HG03354 (cell line): ENCODE results near the gene MET.

Experiments used
- ATAC-seq: cut with Tn5 transposase; IDR thresholded peaks from one replicate; pipeline ENCODE4 v1.9.1; 2021; ENCODE audit warnings: mild to moderate bottlenecking; ENCODE audit not compliant: unreplicated experiment, poor library complexity, severe bottlenecking

The MET gene

GRCh38 chr7:116776046-116776445 is 104.0 kb downstream of the MET start:
- ATAC-seq = no peak

DNA sequence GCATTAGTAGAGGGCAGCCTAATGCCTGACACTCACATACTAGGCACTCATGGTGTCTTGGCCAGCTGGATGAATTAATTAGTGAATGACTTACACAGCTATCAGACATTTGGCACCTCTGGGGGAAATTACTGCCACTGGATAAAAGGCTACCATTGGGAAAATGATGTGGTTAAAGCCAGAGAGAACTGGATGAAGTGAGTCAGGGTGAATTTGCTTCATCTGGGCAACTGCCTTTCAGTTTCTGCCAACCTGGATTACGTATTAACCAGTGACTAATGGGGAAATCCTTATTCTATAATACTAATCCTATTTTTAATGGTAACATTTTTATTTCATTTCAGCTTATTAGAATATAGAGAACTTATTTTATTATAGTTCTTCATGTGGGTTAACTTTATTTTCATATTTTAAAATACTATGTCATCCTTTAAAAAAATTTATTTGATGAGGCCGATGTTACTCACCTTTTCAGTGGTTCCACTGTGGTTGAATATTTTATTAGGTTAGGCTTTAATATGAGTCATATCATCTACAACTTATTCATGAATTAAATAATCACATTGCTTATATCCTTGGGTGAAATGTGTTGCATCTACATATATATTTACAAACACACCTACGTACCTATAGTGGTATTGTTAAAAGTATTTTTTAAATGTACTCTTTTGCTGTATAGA is 104.8 kb downstream of the MET start:
- ATAC-seq = peak; percentile 78

- ATAC-seq = no peak
Observed at GRCh38 chr7:116777651-116778281, 105.8 kb downstream of the MET start.

DNA sequence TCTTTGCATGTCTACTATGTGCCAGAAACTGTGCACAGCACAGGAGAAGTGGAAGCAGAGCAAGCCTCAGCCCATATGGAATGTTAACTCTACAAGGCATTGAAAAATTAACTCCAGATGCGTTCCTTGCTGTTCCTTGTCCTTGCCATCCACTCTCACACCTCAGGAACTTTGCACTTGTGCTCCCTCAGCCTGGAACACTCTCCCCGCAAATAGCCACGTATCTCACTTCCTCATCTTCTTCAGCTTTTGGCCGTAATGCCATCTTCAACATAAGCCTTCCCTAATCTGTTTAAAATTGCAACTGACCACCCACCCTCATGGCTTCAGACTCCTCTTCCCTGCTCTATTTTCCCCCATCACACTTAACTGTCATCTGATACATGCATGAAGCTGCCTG is 107.2 kb downstream of the MET start:
- no peak for ATAC-seq

DNA sequence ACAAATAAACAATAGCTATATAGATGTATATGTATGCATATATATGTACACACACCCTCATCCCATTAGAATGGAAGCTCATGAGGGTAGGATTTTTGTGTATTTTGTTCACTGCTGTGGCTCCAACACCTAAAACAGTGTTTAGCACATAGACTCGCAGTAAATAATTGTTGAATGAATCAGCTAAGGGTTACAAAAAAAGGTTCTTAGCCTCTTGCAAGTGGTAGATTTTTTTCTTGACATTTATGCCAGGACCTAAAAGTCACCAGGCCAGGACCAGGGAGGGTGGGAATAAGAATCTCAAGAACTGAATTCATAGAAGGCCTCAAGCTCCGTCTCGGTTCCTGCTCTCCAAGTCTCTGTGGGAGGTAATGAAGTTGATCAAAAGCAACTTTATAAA is 107.9 kb downstream of the MET start:
- no peak for ATAC-seq

DNA sequence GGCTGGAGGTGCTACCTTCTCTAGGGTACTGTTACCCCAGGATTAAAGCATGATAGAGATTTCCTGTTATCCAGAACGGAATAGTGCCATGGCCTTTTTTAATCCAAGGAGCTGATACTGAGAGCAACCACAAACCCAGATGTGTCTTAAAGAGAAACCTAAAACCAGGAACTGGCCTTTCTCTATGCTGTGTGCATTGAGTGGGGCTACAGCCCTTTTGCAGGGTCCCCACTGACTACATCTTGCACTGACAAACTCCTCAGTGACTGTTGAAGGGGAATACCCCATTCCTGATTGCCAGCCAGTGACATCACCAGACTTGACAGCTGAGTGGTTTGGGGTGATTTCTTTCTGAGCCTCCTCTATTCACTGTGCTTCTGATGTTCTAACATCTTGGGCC is 108.5 kb downstream of the MET start:
- peak; percentile 44 for ATAC-seq

DNA sequence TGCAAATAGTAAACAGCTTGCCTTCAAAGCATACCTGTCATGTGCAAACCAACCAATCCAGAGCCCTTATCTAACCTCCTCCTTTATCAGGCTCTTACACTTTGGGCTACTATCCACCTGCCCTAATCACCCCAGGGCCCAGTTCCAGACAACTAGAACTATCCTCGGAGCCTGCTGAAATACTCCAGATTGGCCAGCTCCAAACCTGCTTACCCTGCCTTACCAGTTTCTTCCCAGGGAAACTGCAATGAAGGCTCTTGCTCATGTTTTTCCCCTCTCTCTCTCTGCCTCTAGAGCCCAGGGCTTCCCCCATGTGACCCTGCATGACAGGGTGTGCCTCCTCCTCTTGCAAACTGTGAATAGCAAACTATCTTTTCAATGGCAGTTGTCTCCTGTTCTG is 109.0 kb downstream of the MET start:
- peak; percentile 8 for ATAC-seq

DNA sequence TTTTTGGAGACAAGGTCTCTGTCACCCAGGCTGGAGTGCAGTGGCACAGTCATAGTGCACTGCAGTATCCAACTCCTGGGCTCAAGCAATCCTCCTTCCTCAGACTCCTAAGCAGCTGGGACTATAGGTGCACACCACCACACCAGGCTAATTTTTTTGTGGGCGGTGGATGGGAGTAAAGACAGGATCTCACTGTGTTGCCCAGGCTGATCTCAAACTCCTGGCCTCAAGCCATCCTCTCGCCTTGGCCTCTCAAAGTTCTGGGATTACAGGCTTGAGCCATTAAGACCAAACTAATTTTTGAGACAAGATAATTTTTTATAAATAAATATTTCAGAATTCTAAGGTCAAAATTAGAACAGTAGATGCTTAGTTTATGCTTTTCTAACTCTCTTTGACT is 109.6 kb downstream of the MET start:
- no peak for ATAC-seq

GRCh38 chr7:116782177-116782711 is 110.2 kb downstream of the MET start:
- no peak for ATAC-seq

DNA sequence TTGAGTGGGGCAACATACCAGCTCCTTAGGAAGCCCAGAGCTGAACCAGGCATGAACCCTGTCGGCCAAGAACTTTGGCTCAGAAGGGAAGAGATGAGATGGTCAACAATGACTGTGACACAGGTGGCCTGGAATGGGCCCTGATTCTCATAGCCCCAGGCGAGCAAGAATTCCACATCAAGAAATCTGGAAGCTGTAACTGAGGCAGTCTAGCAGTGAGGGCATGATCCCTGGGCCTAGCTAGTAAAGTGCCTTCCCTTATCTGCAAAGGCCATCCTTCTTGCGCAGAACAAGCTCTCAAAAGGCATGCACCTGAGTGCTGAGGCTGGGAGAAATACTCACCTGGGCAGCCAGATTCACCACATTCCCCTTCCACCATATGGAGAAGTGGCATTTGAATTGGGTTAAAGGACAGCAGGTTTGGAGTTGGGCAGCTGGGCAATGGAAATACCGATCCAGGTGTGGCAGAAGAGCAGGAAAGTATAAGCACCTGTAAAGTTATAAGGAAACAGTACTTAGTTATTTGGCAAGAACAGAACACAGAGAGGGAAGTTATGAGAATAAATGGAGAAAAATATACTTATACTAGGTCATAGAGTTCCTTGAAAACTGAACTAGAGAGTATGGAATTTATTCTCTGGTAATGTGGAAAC is 111.8 kb downstream of the MET start:
- no peak for ATAC-seq

GRCh38 chr7:116784647-116785046 is 112.7 kb downstream of the MET start:
- ATAC-seq = no peak

GRCh38 chr7:116785843-116786242 is 113.8 kb downstream of the MET start:
- ATAC-seq = no peak

DNA sequence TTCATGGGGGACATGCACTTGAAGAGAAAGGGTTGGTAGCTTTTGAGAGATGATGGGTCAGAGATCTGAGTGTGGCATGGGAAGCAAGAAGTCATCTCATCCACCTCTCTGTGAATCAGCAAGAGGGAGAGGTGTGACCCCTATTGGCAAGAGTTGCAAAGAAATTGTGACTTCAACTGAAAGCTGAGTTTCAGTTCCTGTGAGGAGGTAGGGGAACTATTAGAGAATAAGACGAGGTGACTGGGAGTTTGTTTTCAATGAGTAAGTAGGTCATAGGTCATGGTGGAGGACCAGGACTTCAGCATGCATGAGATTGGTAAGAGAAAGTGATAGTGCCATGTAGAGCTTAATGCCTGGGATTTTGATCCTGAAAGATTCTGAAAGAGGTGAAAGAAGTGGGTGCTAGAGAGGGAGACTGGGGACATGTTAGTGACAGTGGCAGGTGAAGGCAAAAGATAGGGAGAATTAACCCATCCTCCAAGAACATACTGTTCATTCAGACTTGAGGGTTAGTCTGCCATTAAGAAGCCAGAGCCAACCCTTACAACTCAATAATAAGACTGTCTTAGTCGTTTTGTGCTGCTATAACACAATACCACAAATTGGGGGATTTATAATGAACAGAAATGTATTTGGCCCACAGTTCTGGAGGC is 114.9 kb downstream of the MET start:
- ATAC-seq = peak; percentile 99

GRCh38 chr7:116787881-116788280 is 115.9 kb downstream of the MET start:
- no peak for ATAC-seq

GRCh38 chr7:116788572-116789197 is 116.7 kb downstream of the MET start:
- ATAC-seq = no peak

DNA sequence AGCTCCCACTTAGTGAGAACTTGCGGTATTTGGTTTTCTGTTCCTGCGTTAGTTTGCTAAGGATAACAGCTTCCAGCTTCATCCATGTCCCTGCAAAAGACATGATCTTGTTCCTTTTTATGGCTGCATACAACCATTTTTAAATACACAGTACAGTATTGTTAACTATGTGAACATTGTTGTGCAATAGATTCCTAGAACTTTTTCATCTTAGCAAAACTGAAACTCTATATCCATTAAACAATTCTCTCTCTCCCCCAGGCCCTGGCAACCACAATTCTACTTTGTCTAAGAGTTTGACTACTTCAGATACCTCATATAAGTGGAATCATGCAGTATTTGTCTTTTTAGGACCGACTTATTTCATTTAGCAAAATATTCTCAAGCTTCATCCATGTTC is 118.0 kb downstream of the MET start:
- no peak for ATAC-seq

DNA sequence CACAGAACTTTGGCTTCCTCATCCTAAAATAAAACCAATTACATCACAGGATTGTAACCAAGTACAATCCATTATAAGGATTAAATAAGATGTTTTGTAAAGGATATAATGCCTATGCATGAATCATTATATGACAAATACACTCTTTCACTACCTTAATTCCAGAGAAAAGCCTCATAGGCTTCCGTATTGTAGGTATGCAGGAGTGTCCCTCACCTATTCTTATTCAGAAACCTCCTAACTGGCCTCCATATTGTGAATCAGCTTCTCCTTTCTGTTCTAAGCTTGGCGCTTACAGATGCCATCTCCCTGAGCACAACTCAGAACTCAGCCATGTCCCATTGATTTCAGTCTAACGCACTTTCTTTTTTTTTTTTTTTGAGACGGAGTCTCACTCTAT is 120.8 kb downstream of the MET start:
- ATAC-seq = no peak

DNA sequence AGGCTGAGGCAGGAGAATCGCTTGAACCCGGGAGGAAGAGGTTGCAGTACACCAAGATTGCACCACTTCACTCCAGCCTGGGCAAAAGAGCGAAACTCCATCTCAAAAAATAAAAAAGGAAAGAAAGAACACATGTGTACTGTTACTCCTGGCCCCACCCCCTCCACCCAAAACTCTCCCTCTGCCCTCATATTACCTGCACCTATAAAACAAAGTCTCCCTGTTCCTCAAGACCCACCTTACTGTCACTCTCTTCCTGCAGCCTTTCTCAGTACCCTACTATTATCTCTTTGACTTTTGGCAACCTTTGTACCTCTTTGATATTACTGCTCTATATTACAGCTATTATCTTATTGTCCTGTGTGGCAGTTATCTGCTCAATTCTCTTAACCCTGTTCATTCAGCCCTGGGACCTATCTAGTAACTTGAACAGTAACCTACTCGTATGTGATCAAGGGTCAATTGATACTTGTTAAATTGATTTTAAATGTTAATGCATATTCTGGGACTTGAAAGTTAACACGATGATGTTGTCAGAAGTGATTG is 121.9 kb downstream of the MET start:
- ATAC-seq = no peak

DNA sequence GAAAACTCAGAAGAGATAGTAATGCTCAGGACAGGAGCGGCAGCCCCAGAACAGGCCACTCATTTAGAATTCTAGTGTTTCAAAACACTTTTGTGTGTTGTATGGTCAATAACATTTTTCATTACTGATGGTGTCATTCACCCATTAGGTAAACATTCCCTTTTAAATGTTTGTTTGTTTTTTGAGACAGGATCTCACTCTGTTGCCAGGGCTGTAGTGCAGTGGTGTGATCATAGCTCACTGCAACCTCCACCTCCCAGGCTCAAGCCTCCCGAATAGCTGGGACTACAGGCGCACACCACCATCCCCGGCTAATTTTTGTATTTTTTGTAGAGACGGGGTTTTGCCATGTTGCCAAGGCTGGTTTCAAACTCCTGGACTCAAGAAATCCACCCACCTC is 124.5 kb downstream of the MET start:
- no peak for ATAC-seq

DNA sequence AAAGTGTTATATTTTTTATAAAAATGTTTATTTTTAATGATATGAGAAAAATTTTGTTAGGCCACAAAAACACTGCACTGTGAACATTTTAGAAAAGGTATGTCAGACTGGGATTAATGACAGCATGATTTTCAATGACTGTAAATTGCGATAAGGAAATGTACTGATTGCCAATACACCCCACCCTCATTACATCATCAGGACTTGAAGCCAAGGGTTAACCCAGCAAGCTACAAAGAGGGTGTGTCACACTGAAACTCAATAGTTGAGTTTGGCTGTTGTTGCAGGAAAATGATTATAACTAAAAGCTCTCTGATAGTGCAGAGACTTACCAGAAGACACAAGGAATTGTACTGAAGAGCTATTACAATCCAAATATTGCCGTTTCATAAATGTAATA is 125.6 kb downstream of the MET start:
- ATAC-seq = no peak
